Measurements from ENCODE around the gene BABAM2.
"Not testable (repeated sequence)": the region's sequence is repeated elsewhere in the genome, so short reads cannot be mapped to it uniquely, and the experiment has no call there.

Gene BABAM2

GRCh38 chr2:28068527-28068926 lies 178.0 kb downstream of the BABAM2 start:
- DNase-seq (ENCODE audit: low read depth, low spot score) = no peak

- no peak for DNase-seq (ENCODE audit: low read depth, low spot score)
Observed at GRCh38 chr2:28071221-28071620, 180.7 kb downstream of the BABAM2 start.

GRCh38 chr2:28074137-28074536 lies 183.6 kb downstream of the BABAM2 start:
- no peak for DNase-seq (ENCODE audit: low read depth, low spot score)

DNA sequence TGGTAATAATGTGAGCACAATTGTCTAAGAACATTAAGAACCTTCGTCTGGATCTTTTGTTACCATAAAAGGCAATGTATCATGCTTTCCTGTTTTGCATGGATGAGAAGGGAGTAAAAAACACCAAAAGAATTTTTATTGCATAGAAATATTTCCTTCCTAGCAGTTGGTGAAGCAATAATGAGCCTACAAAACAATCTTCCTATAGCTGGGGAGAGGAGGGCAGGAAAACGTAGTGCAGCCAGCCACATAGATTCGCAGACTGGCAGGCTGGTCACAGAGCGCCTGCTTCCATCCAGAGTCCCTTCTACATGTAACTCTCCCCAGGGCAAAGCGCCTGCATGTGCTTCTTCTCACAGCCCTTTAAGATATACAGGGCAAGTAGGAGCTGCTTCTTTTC lies 190.4 kb downstream of the BABAM2 start:
- no peak for DNase-seq (ENCODE audit: low read depth, low spot score)

- no peak for DNase-seq (ENCODE audit: low read depth, low spot score)
Observed at GRCh38 chr2:28082131-28082530, 191.6 kb downstream of the BABAM2 start.

DNA sequence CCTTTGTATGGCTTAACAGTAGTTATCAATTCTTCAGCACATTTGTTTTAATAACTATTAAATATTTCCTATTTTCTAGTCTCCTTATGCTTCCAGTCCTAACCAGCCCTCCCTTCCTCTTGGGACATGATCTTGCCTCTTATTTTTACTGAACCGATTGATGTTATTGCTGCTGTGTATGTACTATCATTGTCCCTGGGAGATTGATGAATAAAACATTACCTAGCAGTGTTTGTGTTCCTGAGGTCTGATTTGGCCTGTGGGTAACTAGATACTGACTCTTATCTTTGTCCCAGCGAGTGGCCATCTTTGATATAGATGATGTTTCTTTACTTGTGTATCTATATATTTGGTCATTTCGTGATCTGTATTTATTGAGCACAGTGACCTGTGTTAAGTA lies 192.9 kb downstream of the BABAM2 start:
- no peak for DNase-seq (ENCODE audit: low read depth, low spot score)

DNA sequence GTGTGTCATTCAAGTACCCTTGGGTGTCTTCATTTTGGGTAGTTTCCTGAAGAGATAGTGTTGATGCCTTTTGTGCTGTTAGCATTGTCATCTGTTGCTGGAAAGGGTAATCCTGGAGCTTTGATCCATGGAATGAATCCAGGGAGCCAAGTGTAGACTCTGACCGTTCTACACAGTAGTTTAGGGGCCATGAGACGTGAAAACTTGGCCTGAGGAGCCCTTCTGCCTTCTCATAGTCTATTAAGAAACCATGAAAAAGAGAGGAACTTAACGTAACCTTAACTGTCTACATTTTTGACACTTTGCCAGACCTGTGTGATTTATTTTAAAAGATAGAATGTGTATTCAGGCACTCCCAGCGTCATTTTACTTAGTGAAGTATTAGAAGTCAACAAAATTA lies 194.0 kb downstream of the BABAM2 start:
- DNase-seq (ENCODE audit: low read depth, low spot score) = no peak

- DNase-seq (ENCODE audit: low read depth, low spot score) = no peak
Observed at GRCh38 chr2:28085201-28085600, 194.7 kb downstream of the BABAM2 start.

- DNase-seq (ENCODE audit: low read depth, low spot score) = no peak
Observed at GRCh38 chr2:28086611-28087010, 196.1 kb downstream of the BABAM2 start.

- DNase-seq (ENCODE audit: low read depth, low spot score) = no peak
Observed at GRCh38 chr2:28088970-28089369, 198.4 kb downstream of the BABAM2 start.

DNA sequence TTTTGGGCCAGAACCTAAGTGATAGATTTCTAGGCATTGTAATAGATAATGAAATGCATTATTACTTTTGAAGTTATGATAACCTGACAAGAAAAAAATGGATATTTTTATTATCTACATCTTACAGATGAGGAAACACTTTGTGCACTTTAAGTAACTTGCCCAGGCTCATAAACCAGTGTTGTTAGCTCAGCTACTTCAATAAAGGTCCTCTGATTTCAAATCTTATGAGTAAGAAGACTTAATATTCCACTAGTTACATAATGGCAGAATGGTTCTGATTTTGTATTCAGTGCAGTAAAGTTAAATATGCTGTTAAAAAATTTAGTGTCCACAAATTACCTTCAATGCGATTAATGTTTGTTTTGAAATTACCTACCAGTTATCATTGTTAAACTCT lies 199.0 kb downstream of the BABAM2 start:
- no peak for DNase-seq (ENCODE audit: low read depth, low spot score)

DNA sequence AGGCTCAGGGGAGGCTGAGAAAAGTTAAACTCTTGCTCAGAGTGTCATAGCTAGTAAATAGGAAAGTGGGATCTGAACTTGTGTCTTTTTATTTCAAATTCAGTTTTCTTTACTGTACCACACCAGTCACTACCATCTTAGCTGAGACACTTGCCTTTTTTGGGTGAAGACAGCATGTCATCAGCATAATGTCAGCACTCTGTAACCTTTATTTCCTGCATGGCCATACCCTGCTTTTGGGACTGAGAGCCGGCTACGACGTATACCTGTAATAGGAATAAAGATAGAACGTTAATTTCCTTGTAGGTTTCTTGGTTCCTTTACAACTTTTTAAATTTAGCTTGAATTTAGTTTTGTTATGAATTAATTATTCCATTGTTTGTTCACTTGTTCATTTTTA lies 202.8 kb downstream of the BABAM2 start:
- DNase-seq (ENCODE audit: low read depth, low spot score) = no peak

DNA sequence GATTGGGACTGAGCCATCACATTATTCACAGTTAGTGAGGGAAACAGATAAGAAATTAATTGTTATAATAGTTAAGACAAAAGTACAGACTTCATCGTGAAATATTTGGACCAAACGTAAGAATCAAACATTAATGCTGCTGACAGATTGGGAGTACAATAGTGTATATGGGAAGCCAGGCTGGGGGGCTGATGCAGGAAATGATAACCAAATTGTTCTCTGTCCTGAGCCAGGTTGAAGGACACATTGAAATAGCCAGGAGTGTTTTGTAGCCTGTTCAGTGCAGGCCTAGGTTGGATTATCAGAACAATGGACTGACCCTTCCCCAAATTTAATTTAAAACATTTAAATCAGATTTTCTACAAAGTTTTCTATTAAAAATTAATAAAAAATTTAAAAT lies 203.2 kb downstream of the BABAM2 start:
- no peak for DNase-seq (ENCODE audit: low read depth, low spot score)

DNA sequence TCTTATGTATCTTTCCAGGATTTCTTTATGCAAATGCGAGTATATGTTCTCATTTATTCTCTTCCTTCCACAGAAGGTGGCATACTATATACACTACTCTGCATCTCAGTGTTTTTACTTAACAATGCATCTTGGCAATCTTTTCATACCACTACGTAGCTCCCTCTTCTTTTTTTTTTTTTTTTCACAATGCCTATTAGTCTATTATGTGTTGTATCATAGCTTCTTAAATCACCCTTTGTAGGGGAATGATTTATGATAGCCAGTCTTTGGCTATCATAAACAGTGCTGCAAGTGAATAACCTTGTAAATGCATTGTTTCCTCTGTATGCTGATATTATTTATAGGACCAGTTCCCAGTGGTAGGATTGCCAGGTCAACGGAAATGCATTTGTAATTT lies 204.2 kb downstream of the BABAM2 start:
- no peak for DNase-seq (ENCODE audit: low read depth, low spot score)

DNA sequence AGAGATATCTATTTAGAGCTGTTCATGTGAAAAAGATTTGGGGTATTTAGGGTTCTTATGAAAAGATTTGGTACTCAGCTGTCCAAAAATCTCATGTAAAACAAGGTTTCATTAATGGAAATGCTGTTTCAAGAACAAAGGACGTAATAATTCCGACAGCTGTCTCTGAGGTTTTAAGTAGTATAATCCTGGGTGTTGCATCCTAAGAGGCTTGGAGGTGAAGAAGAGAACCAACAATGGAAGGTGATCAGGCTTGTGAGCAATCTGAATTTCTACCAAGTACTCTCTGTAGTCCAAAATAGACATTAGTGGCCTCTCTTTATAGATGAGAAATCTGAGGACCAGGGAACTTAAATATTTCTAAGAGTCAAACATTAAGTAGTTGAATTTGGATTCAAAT lies 205.1 kb downstream of the BABAM2 start:
- DNase-seq (ENCODE audit: low read depth, low spot score) = no peak

- DNase-seq (ENCODE audit: low read depth, low spot score) = no peak
Observed at GRCh38 chr2:28096421-28096820, 205.9 kb downstream of the BABAM2 start.

DNA sequence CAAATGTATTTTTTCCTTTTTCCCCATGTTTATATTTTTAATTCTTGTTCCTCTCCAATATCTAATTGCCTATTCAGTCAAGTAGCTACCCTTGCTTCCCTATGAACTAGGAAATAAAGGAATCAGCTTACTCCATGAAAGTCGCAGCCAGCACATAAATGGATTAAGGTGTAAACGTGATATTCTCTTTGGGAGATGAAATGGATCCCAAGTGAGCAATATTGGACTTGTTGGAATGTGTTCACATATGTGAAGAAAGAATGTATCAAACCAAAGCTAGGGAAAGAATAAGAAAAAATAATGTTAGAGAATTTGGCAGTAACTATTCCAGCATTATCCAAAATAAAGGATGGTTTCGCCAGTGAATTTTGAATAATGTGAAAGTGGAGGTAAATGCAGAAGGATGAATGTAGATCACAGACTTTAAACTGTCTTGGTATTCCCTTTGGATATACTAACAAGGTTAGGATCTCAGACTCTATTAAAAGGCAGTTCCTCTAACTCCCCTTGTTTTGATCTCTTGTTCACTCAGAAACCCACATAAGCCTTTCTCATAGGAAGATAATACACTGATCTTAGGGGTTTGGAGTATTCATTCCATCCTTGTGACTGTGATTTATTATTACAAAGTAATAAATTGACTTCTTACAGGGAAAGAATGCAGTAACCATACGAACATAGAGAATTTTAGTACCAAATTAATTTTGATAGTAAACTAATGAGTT lies 208.1 kb downstream of the BABAM2 start:
- DNase-seq (ENCODE audit: low read depth, low spot score) = no peak

DNA sequence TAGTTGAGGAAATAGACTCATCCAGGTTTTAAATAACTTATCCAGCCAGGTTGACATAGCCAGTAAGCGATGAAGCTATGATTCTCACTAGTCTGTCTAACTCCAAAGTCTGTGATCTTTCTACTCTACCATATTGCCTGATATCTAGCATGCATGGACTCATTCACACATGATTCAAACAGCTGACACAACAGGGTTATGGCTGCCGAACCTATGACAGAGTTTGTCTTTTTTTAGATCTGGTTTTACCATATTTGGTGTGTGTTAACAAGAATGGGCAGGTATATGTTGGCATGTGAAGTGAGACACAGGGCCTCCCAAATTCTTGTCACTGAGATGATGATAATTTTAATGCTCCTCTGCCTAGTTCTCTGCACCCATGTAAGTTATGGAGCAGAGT lies 210.6 kb downstream of the BABAM2 start:
- DNase-seq (ENCODE audit: low read depth, low spot score) = no peak

GRCh38 chr2:28101892-28102291 lies 211.4 kb downstream of the BABAM2 start:
- no peak for DNase-seq (ENCODE audit: low read depth, low spot score)

DNA sequence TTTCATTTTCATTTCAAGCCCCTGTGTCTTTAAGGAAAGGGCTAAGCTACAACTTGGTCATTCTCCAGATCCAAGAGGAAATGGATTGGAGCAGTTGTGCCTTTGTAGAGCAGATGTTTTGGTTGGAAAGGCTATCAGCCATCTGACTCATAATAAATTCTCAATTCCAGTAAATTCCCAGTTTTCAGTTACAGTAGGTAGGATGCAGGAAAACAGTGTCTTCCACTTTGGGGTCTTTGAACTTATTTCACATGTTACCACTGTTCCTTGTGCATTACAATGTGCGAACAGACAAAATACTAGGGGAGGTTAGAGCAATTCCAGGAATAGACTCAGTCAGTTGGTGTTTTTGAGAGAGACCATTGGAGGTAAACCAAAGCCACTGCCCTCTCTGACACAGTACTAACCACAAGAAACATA lies 211.9 kb downstream of the BABAM2 start:
- no peak for DNase-seq (ENCODE audit: low read depth, low spot score)

DNA sequence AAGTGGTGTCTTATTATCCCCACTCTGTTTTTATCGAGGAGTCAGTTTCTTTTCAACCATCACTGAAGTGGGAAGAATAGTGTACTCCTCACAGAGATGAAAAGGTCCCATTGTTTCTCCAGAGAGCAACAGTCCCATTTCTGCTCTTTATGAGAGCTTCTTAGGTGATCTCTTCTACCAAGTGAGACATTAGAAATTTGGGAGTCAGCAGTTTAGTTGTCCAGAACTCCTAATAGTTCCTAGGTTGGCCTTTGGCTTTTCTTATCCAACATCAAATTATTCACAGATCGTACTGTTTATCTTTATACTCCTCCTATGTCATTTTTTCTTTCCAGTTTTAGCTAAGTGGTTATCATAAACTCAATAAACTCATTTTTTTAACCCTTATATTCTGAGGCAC lies 213.1 kb downstream of the BABAM2 start:
- no peak for DNase-seq (ENCODE audit: low read depth, low spot score)

DNA sequence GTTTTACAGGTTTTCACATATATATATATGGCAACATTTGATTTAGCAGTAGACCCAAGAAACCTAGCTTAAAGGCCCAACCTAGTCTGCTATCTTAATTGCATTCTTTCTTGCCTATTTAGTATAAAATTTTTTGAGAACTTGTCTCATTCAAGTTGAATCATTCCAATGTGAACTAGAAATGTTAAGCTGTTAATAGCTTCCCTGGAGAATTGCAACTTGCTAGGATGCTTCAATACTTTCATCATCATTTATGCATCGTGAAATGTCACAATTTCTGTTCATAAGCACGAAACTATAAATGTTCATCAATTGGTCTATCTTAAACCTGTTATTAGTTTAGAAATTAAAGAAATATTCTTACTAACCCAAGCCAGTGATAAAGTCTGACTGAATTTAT lies 217.6 kb downstream of the BABAM2 start:
- DNase-seq (ENCODE audit: low read depth, low spot score) = no peak

- not testable (repeated sequence) for DNase-seq (ENCODE audit: low read depth, low spot score)
Observed at GRCh38 chr2:28113771-28114170, 223.2 kb downstream of the BABAM2 start.

DNA sequence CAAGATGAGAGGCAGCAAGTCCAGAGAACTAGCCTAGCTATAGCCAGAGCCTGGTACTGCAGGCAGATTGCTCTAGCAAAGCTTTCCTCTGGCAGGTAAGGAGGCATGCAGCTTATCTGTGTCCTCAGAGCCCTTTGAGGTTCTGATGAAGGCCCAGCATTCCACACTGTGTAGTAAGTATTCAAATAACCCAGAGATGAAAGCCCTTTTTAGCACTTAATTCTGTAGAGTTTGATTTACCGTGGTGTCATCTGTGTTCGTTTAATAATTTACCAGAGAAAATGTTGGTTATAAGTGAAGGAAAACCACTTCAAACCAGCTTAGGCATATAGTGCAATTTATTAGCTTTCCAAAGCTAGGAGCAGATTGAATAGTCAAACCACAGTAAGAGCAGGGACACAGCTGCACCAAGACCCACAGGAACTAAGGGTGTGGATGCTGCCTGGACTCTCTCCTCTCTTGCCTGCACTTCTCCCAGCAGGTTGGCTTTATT lies 226.6 kb downstream of the BABAM2 start:
- no peak for DNase-seq (ENCODE audit: low read depth, low spot score)
